SKM-1 treated with dmso at 0.1 percent for 144 hours (cell line): ENCODE measurements around the gene CIAO2A.
"Not testable (repeated sequence)": the region's sequence is repeated elsewhere in the genome, so short reads cannot be mapped to it uniquely, and the experiment has no call there.

Experiments
- DNase-seq: peaks from one replicate; lab custom pipeline; 2025; ENCODE audit not compliant: unreplicated experiment; lab: John Stamatoyannopoulos, UW

Gene CIAO2A

DNA sequence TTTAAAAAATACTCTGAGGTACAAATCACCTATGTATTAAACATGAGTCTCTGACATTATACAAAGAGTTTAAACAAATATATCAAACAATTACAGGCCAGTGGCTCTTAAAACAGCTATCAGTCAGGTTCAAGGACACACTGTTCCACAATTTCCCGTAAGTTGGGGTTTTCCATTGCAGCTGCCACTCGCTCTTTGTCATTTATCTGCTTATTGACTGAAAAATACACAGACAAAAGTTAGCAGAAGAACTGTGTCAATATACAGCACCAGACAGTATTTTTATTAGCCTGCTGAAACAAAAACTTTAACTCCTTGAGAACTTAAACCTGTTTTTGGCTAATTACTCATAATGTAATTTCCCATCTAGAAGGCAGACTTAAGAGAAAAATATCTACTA, 20.8 kb downstream of the CIAO2A start:
- no peak for DNase-seq

DNA sequence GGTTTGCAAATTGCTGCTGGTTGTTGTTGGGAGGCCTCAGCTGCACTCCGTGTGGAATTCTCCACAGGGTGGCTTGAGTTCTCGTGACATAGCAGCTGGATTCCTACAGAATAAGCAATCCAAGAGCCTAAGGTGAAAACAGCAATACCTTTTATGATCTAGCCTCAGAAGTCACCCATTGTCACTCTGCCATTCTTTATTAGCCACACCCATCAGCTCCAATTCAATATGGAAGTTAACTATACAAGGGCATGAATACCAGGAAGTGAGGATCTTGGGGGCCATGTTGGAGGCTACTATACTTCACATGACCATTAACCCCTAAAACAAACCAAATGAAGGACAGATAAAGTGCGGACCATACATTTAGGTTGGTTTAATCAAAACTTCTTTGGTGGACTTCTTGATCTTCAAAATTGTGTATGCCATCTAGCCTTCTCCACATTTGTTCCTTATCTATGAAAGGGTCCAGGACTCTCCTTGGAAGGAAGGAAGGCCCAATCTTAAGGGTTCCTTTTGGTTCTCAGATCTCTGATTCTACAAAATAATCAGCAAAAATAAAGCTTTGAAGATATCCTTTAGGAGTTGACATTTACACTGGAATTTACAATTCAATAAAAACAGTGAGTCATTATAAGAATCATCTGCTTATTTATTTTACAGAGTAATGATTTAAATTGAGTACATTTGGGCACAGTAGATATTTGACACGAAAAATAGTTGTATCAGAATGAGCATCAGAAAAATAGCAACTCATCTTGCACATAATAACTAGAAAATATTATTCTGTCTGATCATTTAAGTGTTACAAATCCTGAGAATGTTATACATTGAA, 21.5 kb downstream of the CIAO2A start:
- DNase-seq, result no peak

DNA sequence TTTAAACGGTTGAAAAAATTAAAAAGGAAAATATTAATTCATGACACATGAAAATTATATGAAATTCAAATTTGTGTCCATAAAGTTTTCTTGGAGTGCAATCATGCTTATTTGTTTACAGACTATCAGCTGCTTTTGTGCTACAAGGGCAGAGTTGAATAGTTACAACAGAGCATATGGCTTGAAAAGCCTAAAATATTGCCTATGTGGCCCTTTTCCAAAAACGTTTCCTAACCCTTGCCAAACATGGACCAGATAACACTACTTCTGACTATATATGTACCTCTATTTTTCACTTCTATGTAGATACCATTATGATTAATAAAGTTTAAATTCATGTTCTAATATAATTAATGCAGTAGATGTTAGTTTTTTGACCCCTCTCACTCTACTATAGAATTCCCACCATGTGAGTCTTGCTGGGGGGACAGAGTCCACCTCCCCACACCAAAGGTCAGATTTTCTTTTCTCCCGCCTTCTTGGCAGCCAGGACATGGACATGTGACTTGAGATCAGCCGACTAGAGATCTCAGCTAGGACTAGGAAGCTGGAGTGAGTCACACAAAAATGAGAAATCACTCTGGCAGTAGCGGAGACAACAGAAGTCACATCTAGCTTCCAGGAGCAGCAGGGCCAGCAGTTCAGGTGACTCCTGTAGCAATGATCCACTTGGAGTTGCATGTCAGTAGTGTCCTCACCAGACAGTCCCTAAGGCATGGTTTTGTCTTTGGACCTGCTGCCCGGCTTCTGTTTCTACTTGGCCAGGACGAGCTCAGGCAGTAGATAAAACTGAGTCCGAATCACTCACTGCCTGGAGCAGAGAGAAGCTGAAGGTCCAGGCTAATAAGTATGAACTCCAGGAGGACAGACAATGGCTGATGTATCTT, 22.4 kb downstream of the CIAO2A start:
- DNase-seq, result no peak

DNA sequence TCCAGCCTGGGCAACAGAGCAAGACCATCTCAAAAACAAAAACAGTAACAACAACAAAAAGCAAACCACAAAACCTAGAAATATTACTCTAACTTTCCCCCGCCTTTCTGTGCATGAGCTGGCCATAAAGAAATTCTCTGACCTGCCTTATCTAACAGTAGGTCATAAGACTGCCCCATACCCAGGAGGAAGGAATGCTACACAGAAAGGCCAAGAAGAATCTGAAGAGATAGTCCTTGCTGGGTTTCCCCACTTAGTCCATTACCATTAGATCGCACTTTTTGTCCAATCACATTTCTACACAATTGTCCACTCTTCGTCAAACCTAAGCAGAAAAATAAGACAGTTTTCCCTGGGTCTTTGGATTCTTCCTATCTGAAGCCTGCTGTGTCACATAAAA, 23.5 kb downstream of the CIAO2A start:
- DNase-seq, result no peak

DNA sequence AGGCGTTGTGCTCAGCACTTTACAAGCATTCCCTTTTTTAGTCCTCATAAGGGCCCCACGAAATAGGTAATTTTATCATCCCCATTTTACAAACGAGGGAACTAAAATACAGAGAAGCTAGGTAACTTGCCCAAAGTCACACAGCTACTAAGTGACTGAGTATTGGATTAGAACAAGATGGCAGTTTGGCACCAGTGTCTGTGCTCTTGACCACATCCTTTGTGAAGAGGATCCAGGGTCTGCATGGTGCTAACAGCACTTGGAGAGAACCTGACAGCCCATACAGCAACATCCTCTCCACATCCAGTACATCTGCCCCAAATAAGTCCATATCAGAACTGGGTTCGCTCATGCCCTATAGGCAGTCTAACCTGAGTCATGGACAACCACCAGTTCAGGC, 25.5 kb downstream of the CIAO2A start:
- no peak for DNase-seq

DNA sequence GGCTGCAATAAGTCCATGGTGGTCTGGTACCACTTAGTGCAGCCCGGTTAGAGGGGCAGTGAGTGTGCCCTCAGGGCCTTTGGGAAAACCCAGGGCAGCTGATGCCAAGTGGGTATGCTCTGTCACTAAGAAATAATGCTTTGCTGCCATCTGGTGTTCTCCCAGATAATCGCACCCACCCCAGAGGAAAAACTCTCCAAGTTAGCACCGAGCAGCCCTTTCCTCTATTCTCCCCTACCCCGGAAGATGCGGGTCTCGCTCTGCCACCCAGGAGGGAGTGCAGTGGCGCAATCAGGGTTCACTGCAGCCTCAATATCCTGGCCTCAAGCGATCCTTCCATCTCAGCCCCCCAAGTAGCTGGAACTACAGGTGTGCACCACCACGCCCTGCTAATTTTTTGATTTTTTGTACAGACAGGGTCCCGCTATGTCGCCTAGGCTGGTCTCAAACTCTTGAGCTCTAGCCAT, 26.0 kb downstream of the CIAO2A start:
- DNase-seq, result peak; percentile 77

DNA sequence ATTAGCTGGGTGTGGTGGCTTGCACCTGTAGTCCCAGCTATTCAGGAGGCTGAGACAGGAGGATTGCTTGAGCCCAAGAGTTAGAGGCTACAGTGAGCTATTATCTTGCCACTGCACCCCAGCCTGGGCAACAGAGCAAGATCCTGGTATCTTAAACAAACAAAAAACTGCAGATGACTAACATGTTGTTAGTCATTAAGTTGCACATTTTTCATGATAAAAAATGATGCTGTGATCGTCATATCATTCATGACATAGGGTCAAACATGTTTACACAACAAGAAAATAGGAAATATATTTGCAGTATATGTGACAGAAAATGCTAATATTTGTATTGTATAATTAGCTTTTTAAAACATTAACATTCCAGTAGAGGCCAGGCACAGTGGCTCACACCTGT, 27.2 kb downstream of the CIAO2A start:
- no peak for DNase-seq

DNA sequence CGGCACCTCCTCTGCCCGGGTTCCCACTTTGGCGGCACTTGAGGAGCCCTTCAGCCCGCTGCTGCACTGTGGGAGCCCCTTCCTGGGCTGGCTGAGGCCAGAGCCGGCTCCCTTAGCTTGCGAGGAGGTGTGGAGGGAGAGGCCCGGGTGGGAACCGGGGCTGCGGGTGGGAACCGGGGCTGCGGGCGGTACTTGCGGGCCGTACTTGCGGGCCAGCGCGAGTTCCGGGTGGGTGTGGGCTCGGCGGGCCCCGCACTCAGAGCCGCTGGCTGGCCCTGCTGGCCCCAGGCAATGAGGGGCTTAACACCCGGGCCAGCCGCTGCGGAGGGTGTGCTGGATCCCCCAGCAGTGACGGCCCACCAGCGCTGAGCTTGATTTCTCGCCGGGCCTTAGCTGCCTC, 32.9 kb downstream of the CIAO2A start:
- DNase-seq, result no peak

DNA sequence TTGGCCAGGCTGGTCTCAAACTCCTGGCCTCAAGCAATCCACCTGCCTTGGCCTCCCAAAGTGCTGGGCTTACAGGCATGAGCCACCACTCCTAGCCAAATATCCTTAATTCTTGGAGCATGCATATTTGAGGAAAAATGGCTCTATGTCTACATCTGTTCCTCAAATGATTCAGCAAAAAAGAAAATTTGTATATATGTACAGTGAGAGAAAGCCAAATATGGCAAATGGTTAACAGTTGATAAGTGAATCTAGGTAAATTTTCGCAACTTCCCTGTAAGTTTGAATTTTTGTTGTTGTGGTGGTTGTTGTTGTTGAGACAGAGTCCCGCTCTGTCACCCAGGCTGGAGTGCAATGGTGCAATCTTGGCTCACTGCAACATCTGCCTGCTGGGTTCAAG, 34.5 kb downstream of the CIAO2A start:
- DNase-seq, result not testable (repeated sequence)

DNA sequence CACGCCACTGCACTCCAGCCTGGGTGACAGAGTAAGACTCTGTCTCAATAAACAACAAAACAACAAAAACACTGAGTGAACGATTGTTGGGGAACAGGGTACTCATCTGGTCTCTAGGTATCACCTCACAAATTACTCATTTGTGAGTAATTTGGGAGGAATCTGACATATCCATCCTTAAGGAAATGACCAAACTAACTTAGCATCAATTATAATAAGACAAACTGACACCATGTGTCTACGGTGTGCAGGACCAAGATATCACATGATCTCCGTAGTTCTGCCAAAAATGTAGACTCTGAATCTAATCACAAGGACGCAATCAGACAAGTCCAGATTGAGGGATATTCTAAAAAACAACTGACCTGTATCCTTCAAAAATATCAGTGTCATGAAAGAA, 35.4 kb downstream of the CIAO2A start:
- no peak for DNase-seq

DNA sequence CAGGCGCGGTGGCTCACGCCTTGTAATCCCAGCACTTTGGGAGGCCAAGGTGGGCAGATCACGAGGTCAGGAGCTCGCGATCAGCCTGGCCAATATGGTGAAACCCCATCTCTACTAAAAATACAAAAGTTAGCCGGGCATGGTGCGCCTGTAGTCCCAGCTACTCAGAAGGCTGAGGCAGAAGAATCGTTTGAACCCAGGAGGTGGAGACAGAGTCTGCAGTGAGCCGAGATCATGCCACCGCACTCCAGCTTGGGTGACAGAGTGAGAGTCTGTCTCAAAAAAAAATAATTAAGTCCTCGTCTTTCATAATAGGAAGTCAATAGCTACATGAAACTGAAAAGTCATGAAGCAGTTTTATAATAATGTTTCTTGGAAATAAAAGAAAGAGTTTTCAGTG, 40.0 kb downstream of the CIAO2A start:
- DNase-seq, result not testable (repeated sequence)

DNA sequence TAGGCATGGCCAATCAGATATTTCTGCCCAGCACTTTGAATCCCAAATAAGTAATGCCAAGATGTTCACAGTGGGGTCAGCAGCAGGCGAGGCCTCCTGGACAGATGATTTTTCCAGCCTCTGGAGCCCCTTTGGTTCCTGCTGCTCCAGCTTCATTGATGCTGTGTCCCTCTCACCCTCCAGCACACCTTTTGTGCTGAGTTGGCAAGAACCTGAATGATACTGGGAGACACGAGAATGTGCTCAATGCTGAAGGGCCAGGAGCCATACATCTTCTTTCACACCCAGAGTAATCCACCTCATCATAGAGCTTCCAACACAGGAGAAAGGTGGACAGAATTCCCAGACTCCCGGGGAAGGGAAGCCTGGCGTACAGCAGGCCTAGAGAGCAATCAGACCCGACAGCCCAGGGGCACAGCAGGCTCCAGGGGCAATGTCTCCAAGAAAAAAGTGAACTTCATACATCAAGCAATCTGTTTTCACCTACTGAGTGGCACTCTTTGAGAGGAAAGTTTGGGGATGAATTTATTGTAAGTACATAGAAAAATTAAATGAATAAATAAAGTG, 40.6 kb downstream of the CIAO2A start:
- DNase-seq, result no peak

DNA sequence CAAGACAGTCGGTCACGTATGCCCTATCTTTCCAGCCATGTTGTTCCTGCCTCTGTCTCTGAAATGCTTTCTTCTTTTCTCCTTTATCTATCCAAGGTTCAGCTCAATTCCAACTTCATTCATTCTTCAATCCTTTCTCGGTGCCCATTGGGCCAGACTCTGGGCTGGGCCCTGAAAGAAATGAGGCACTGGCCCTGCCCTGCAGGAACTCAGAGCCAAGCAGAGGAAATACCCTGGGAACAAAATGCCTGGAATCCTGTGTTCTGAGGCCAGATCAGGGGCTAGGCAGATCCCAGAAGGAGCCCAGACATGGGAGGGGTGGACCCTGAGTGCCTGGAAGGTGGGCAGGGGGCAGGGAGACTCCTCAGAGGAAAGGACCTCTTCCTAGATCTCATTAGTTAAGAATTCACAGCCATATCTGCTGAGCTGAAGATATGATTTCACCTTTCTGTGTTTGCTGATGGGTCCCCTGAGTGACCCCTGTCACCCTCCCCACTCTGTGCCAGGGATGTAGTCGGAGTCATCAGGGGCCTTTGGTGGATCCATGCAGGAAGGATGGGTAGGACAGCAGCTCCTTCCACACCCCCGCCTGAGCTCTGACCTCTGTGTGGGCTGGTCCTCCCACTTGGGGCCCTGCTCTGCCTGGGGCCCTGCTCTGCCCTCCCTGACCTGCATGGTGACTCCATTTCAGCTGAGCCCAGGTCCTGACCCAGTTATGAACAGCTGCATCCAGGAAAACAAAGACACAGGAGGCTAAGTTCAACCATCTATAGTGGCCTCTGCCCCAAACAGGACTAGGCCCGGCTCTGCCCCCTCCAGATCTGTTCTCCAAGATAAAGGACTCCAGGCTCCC, 42.0 kb downstream of the CIAO2A start:
- no peak for DNase-seq

DNA sequence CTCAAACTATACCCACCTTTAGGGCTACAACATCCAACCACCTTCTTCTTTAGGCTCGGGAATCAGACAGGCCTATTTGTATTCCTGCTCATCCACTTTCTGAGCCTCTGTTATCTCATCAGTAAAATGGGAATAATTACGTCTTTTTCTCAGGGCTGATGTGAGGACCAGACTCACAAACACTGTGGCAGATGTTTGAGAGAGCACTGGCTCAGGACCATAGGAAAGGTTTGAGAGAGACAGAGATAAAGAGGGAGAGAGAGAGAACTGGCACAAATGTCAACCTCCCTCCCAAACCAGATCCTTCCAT, 42.6 kb downstream of the CIAO2A start:
- no peak for DNase-seq

DNA sequence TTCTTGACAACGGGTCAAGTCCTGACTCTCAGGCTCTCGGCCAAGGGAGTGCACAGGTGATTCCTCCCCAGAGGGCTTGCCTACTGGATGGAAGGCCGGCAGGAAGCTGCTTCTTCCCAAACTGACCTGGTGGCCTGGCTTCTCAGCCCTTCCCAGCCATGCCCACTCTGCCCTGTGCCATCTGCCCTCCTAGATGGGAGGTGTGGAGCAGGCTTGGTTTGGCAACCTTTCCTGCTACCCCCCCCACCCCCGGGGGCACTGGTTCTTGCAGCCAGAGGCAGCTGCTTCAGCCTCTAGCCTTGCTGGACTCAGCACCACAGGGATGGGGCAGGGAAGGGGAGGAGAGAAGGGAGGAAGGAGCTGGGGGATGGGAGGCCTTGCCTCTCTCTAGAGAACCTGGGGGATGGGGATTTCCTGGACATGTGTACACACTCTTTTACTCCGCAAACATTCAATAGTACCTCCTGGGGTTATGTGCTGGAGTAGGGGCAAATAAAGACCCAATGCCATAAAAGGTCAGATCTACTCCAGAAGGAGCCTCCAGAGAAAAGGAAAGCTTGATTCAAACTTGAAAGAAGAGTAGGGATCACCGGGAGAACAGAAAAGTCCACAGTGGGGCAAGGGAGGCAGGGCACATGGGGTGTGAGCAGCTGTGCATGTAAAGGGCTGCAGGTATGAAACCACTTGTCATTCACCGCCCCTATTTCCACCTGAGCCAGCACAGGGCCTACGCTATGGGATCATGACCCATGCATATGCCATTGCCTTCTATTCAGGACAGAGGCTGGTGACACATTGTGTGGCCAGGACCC, 43.2 kb downstream of the CIAO2A start:
- DNase-seq, result no peak

DNA sequence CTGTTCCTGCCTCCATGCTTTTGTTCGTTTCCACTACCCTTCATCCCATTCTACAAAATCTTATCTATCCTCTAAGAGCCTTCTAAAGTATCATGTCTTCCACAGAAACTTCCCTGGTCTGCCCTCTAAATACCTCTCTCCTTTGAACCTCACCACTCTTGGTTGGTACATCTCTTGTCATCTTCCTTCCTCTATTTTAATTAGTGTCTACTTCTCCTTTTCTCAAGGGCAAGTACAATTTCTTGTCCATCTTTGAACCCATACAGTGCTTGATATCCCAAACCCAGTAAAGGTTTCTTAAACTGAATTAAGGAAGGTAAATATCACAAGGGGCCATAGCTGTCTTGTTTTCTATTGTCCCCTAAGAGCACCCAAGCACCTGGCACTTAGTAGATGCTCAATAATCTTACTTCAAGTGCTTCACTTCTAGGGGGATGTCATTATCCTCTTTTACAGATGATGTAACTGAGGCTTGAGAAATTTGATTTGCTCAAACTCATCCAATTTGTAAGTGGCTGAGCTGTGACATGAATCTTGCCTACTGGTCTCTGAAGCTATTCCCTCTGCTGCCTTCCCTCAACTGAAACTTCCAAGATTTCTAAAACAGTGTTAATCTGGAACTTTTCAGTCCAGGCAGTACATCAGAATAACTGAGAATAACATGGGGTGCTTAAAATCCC, 44.7 kb downstream of the CIAO2A start:
- peak; percentile 96 for DNase-seq

DNA sequence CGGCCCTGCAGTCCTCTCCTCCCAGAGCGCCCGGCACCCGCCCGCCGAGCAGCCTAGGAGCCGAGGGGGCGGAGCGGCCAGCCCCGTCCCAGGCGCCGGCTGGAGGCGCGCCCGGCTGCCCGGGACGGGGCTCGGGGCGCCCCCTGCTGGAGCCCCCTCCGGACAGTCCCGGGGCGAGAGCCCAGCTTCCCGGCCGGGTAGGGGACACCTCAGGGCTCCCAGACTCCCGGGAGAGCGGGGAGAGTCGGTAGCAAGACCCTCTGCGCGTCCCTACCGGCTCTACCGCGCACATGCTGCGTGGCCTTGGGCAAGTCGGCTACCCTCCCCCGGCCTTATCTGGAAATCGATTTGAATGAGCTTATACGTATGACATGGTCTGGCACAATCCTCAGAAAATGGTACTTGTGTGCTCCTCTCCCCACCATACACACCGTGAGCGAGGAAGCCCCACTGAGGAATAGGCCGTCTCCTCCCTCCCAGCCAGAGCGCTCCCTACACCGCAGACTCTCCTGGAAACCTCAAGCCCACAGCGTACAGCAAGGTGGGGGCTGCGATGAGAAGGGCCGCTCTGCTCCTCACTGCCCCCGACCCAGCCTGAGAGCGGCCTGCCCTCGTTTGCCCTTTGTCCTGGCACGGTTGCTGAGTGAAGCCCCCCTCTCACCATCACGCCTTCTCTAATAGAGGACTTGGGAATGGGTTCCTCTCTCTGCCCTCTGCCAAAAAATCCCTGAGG, 47.1 kb downstream of the CIAO2A start, which contains the start of gene DAPK2:
TSS of gene DAPK2 (minus strand) at position 65 of the 733 bp plus-strand sequence. CDS start 6,224 bp downstream, outside the sequence.
- DNase-seq, result peak; percentile 40

DNA sequence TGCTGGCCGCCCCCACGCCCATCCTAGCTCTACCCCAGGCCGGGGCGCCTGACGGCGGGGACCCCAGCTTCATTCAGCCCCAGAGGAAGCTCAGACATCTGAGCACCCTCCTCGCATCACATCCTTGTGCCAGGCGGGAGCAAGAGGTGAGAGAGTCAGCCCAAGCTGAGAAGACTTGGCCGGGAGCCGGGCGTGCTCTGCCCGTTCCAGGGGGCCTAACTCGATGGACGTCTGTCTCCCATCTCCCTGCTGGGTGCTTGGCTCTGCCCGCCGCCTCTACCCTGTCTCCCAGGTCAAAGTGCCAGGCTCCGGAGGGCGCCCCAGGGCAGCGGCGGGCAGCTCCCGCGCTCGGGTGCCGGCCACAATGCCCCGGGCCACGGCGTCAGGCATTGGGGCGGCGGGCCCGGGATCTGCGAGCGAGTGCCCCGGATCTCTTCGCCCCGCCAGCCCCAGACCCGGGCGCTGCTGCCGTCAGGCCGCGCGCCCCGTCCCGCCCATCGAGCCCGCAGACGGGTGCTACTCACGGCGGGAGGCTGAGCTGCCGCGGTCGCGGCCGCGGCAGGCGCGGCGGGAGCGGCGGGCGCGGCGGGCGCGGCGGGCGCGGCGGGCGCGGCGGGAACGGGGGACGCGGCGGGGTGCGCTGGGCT, 47.7 kb downstream of the CIAO2A start:
- no peak for DNase-seq
